Measurements from ENCODE around the gene FAM217A. TPM values are rescaled to one million over a fixed set of nuclear protein-coding genes. Genes with fewer than 3 reads are reported as not detected.

The FAM217A gene
- total and polyA plus RNA-seq, 8 donors, result 0.08 to 0.68 TPM; not detected in 6

- Histone ChIP-seq H3K4me3 (no peak overlapping the region), H3K36me3 (peaks cover 2 to 36% (median 33%) of the 10 kb centered on the region in 4 donors), H3K27me3 (no peaks in the 10 kb centered on the region), H3K9me3 (no peaks in the 10 kb centered on the region), H3K27ac (no peak overlapping the region), H3K4me1 (peaks cover 0 to 4% (median 0%) of the 10 kb centered on the region in 4 donors)
- WGBS, 5 donors, result 75 to 95% (median 80%) methylated on average over 1 of the region's 1 CpG
- intact Hi-C loops (cut with DNase I; ENCODE audit: low total_unique reads), result no loop called here
- no peak for DNase-seq
- TF ChIP-seq POLR2A (IDR thresholded peaks at IDR 0.05), result no peak
- no peak for TF ChIP-seq EP300 (IDR thresholded peaks at IDR 0.05)
- no peak for TF ChIP-seq CTCF (IDR thresholded peaks at IDR 0.05)
- no peak for TF ChIP-seq POLR2AphosphoS5 (IDR thresholded peaks at IDR 0.05)
These were observed 11.3 kb downstream of the FAM217A start for GRCh38 chr6:4067673-4068072.

GRCh38 chr6:4066029-4066755 is 12.7 kb downstream of the FAM217A start:
- intact Hi-C loops (cut with DNase I; ENCODE audit: low total_unique reads), result no loop called here
- peak overlapping the region in 1 of 5 donors; percentile 13 for H3K27ac ChIP-seq
- H3K36me3 ChIP-seq, result peaks cover 10 to 51% (median 48%) of the 10 kb centered on the region in 4 donors
- H3K4me1 ChIP-seq, result peaks cover 0 to 4% (median 0%) of the 10 kb centered on the region in 4 donors
- H3K4me3 ChIP-seq, result no peak overlapping the region
- 62 to 81% (median 67%) methylated on average over 7 of the region's 7 CpGs for WGBS, 5 donors
- no peak for DNase-seq
- H3K9me3 ChIP-seq, result no peaks in the 10 kb centered on the region
- H3K27me3 ChIP-seq, result no peaks in the 10 kb centered on the region
- no peak for TF ChIP-seq POLR2A (IDR thresholded peaks at IDR 0.05)
- no peak for TF ChIP-seq EP300 (IDR thresholded peaks at IDR 0.05)
- no peak for TF ChIP-seq POLR2AphosphoS5 (IDR thresholded peaks at IDR 0.05)
- no peak for TF ChIP-seq CTCF (IDR thresholded peaks at IDR 0.05)

- no peaks in the 10 kb centered on the region for H3K27me3 ChIP-seq
- no peak for TF ChIP-seq POLR2AphosphoS5 (IDR thresholded peaks at IDR 0.05)
- no peak for TF ChIP-seq POLR2A (IDR thresholded peaks at IDR 0.05)
- no peak for TF ChIP-seq CTCF (IDR thresholded peaks at IDR 0.05)
- no peak for TF ChIP-seq EP300 (IDR thresholded peaks at IDR 0.05)
- H3K4me1 ChIP-seq, result peaks cover 0 to 20% (median 6%) of the 10 kb centered on the region in 4 donors
- H3K4me3 ChIP-seq, result no peak overlapping the region
- WGBS, 5 donors, result 39 to 59% (median 42%) methylated on average over 4 of the region's 4 CpGs
- H3K27ac ChIP-seq, result peak overlapping the region in 3 of 5 donors; percentile 2 to 15 (median 11)
- intact Hi-C loops (cut with DNase I; ENCODE audit: low total_unique reads), result loop anchor here (5.0 kb wide), 1 partner anchor 98 kb away; no protein-coding TSS in a partner anchor
- DNase-seq, result no peak
- H3K36me3 ChIP-seq, result peaks cover 51 to 98% (median 93%) of the 10 kb centered on the region in 4 donors
- H3K9me3 ChIP-seq, result no peaks in the 10 kb centered on the region
These were observed 19.7 kb downstream of the FAM217A start for GRCh38 chr6:4059115-4059777.

GRCh38 chr6:4057036-4057435 is 21.9 kb downstream of the FAM217A start:
- intact Hi-C loops (cut with DNase I; ENCODE audit: low total_unique reads), result loop anchor here (5.0 kb wide), 1 partner anchor 100 kb away; no protein-coding TSS in a partner anchor
- Histone ChIP-seq H3K27me3 (no peaks in the 10 kb centered on the region), H3K27ac (no peak overlapping the region), H3K4me3 (no peak overlapping the region), H3K36me3 (peaks cover 61 to 98% (median 93%) of the 10 kb centered on the region in 4 donors), H3K9me3 (no peaks in the 10 kb centered on the region), H3K4me1 (peaks cover 0 to 20% (median 6%) of the 10 kb centered on the region in 4 donors)
- 93 to 99% (median 99%) methylated on average over 2 of the region's 2 CpGs for WGBS, 5 donors
- TF ChIP-seq CTCF (IDR thresholded peaks at IDR 0.05) (no peak), POLR2A (IDR thresholded peaks at IDR 0.05) (no peak), EP300 (IDR thresholded peaks at IDR 0.05) (no peak), POLR2AphosphoS5 (IDR thresholded peaks at IDR 0.05) (no peak)
- no peak for DNase-seq

Data from stomach (tissue), 9 donors.